Measurements from ENCODE around the gene HES1.
"Not testable (repeated sequence)": the region's sequence is repeated elsewhere in the genome, so short reads cannot be mapped to it uniquely, and the experiment has no call there.

The HES1 gene, protein sequence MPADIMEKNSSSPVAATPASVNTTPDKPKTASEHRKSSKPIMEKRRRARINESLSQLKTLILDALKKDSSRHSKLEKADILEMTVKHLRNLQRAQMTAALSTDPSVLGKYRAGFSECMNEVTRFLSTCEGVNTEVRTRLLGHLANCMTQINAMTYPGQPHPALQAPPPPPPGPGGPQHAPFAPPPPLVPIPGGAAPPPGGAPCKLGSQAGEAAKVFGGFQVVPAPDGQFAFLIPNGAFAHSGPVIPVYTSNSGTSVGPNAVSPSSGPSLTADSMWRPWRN

DNA sequence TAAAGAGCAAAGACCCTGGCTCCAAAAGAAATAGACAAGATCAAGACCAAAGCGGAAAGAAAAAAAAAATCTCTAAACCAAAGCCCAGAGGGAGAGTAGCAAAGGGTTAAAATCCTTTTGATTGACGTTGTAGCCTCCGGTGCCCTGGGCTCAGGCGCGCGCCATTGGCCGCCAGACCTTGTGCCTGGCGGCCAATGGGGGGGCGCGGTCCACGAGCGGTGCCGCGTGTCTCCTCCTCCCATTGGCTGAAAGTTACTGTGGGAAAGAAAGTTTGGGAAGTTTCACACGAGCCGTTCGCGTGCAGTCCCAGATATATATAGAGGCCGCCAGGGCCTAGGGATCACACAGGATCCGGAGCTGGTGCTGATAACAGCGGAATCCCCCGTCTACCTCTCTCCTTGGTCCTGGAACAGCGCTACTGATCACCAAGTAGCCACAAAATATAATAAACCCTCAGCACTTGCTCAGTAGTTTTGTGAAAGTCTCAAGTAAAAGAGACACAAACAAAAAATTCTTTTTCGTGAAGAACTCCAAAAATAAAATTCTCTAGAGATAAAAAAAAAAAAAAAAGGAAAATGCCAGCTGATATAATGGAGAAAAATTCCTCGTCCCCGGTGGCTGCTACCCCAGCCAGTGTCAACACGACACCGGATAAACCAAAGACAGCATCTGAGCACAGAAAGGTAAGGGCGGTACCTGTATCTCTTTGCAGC lies at the start of gene HES1:
TSS of gene HES1 (plus strand) at position 343 of the 713 bp plus-strand sequence. CDS start at position 576, 233 bp downstream.
- DNase-seq (ENCODE audit: low read depth), result no peak

DNA sequence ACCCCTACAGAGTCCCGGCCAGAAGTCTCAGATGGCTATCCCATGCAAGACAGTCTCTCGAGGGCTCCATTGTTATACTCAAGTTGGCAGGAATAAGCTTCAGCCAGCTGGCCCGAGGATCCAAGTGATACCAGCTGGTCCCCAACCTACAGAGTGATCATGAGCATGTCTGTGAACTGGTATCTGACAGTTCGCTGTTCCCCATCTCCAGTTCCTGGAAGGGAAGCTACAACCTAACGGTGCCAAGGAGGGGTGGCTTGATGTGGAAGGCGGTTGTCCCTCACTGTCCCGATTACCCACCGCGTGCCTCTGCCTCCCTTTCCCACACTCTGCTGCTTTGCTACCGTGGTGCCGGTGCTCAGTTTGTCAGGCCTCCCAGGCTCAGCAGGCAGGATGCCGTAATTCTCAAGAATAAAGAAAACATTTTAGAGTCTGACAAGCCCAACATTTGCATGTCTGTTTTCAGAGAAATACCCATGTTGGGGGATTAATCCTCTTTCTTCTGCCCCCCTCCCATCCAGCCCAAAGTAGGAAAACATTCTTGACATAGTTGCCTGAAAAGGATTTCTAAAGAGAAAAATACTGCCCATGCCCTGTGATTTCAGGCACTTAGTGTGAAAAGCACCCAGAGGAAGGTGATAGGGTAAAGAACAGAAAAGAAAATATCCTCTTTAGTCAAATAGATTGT lies 49.4 kb upstream of the HES1 start:
- no peak for DNase-seq (ENCODE audit: low read depth)

DNA sequence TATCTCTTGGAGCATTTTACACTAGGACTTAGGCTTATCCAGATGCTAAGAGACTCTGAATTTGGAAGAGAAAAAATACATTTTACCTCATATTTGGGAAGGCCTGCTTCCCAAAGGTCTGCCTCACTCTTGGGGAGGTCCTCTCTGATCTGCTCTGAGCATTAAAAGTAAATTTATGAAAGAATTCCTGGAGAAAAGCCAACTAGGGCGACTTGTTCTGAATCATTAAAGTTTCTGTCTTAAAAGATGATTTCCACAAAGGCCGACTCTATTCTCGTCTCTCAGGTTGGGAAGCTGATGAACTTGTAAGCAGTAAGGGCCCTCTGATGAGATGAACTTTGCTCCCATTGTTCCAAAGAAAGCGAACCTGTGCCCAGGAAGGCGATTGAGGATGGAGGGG lies 48.7 kb upstream of the HES1 start:
- DNase-seq (ENCODE audit: low read depth), result no peak

DNA sequence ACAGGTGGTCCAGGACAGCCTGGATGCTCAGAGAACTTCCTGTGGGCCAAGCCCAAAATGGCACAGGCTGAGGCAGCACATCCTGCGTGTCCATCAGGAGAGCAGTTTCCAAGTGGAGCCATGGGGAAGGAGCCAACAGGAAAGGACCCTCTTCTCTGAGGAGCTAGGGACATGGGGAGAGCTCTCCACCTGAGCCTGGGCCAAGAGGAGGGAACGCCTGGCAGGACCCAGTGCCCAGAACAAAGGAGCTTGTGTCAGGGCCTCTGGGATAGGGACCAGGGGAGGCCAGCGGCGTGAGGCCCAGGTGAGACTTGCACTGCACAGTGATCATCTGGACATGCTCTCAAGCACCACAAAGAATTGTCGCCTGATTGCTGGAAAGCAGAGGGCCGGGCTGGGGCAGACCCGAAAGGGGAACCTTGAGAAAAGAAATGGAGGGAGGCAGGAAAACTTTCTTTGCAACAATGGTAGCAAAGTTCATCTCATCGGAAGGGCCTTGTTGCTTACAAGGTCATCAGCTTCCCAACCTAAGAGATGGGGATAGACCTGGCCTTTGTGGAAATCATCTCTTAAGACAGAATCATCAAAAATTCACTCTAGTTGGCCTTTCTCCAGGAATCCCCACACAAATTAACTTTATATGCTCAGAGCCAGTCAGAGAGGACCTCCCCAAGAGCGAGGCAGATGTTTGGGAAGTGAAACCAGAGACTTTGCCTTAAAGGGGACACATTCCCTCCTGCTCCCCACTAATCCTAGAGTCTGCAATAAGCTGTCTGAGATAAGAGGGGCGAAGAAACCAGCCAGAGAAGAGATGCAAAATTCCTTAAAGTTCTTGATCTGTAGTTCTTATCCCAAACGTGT lies 47.7 kb upstream of the HES1 start:
- DNase-seq (ENCODE audit: low read depth), result no peak

DNA sequence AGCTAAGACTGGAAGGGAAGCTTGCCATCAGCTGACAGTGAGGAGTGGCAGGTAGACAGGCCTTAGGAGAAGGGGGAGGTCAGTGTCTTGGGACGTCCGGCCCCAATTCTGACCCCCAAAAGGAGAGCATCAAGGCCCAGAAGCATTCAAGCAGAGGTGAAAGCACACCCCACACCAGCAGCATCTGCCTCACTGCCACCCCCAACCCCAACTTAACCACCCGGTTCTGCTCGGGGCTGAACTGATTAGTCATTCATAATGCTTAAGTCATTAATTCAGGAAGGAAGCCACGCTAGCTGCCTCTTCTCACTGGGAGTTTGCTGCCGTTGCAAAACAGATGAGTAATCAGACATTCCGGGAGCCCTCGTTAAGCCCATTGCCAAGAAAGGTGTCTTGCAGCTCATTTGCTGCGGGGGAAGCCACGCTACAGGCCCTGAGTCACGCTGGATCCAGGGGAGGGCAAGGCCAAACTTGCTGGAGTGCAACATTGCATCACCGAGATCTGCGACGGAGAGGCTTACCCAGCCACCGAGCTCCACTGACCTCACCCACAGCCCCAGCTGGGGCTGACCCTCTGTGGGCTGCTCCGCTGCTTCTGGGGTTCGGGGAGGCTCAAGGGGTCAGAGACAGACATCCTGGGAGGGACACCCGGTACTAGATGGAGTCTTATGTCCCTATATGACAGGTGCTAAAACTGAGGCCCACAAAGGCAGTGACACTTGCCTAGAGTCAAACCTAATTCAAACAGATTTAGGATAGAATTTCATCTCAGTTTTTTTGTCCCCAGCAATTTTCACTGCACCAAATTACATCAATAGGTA lies 46.4 kb upstream of the HES1 start:
- no peak for DNase-seq (ENCODE audit: low read depth)

DNA sequence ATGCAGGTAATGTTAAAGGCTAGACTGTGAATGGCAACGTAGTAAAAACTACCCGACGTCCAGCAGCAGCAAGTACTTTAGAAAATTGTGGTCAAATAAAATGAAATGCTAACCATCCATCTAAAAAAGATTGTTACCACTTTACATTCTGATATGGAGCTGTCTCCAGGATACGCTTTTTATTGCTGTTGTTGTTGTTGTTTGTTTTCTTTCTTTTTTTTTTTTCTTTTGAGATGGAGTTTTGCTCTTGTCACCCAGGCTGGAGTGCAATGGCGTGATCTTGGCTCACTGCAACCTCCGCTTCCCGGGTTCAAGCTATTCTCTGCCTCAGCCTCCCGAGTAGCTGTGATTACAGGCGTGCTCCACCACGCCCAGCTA lies 45.8 kb upstream of the HES1 start:
- not testable (repeated sequence) for DNase-seq (ENCODE audit: low read depth)

DNA sequence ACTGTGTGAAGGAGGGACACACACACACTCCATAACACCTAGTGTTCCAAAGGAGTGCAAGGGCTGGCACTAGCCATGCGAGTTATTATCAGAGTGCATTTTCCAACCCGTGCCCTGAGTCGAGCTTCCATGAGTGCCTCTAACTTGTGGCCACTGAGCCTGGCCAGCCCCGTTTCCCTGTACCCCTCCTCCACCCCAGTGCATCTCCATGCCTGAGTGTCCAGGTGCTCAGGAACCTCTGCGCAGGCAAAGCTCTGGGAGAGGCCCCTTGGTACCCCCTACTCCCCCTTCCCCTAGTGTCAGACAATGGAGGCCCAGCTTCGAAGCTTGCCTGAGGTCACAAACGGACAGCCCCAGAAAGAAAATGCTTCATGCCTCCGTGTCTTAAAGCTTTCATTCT lies 45.2 kb upstream of the HES1 start:
- no peak for DNase-seq (ENCODE audit: low read depth)

DNA sequence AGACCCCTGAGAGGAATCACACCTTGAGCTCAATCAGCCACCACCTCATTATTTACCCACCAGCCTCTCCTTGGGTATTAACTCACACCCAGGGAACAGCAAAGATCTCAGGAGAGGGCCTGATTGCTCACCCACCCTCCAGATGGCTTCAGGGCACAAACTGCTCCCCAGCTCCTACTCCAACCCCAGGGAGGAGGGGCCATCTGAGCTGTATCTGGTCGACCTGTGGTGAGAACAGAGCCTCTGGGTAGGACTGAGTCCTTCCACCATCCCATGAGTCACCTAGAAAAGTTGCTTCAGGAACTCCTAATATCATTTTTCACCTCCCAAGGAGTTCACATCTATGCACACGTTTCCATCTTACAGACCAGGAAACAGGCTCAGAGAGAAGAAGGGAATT lies 44.8 kb upstream of the HES1 start:
- DNase-seq (ENCODE audit: low read depth), result no peak

DNA sequence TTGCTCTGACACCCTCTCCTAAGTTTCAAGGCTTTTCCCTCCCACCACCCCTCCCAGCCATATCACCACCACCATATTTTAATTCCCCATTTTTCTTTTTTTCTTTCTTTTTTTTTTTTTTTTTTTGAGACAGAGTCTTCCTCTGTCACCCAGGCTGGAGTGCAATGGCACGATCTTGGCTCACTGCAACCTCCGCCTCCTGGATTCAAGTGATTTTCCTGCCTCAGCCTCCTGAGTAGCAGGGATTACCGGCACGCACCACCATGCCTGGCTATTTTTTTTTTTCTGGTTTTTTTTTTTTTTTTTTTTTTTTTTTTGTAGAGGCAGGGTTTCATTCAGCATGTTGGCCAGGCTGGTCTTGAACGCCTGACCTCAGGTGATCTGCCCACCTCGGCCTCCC lies 44.1 kb upstream of the HES1 start:
- not testable (repeated sequence) for DNase-seq (ENCODE audit: low read depth)

DNA sequence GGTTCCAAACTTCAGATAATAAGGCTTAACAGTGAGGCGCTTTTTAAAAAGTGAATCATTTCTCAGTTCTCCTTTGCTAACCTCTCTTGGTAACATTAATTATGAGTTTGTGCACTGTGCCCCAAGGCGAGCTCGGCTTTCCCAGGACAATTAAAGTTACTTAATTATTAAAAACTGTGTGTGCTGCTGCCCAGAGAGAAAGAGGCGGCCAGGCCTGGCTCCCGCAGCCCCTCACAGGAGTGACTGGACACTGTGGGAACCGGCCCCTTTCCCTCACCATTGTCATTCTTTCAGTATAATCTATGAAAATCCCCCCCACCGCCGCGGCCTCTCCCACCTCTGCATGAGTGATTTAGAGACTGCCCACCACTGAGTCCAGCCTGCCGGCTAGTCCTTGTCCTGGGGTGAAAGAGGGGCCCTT lies 43.1 kb upstream of the HES1 start:
- no peak for DNase-seq (ENCODE audit: low read depth)

DNA sequence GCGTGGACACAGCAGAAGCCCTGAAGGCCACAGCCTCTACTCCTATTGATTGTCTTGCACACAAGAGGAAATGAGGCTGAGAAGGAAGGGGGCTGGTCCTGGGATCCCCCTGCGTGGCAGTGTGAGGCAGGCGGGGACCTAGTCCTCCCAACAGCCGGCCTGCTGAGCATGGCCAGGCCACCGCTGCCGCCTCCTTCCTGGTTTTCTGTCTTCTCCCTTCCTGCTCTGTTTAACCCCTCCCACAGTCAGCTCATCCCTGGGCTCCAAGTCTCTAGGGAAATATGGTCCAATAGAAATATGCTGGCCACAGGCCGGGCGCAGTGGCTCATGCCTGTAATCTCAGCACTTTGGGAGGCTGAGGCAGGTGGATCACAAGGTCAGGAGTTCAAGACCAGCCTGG lies 42.1 kb upstream of the HES1 start:
- no peak for DNase-seq (ENCODE audit: low read depth)

DNA sequence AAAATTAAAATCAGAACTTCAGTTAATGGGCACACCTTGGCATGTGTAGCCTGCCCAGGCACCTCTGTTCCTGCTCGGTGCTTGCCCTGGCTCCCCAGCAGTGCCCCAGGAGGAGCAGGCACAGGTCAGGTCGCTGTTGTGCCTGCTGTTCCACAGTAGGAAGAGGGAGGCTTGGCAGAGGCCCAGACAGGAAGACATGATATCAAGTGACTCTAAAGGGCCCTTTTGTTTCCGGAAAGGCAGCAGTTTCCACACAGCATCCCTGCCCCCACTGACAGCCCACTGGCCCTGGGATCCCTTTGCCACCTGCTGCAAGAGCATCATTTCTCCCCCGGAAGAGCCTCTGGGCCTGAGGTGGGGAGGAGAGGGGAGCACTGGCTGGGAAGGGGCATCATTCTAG lies 40.5 kb upstream of the HES1 start:
- no peak for DNase-seq (ENCODE audit: low read depth)

DNA sequence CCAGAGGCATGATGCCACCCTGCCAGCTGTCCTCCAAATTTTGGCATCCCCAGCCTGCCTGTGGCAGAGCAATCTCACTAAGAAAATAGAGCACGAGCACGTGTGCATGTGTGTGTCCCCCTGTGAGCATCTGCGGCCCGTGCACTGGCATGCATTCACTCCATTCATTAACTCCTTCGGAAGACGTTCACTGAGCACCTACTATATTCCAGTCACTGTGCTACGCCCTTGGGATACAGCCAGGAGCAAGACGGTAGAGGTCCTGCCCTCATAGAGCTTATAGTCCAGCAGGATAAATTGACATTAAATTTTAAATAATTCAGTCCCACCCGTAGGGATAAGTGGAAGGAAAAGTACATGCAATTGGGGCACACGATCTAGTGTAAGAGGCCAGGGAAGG lies 40.0 kb upstream of the HES1 start:
- no peak for DNase-seq (ENCODE audit: low read depth)

DNA sequence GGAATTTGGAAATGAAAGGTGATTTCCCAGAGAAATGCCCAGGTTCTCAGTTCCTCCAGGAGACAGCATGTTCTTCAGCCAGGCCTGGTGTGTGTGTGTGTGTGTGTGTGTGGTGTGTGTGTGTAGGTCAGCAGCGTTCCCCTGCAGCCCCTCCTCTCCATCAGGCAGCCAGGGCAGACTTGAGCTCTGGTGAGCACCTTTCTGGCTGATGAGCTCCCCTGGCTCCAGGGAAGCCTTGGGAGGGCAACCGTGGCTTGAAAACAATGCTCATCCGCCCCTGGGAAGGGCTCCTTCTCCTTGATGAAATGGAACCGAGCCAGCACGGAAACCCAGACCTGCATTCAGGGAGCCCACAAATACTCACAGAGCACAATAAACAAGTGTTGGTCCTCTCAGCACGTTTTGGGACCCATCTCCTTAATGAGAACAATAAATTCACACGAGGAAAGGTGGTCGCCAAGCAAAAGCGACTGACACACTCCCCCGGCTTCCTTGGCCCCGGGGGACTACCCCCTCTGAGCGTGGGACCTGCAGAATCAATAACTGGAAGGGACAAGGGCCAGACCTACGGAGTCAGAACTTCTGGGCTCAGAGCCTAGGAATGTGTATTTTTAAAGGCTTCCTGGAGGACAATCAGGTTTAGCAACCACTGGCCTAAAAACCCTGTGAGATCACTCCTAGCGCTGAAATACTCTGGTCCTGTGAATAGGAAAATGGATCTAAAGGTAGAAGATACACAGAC lies 38.6 kb upstream of the HES1 start:
- DNase-seq (ENCODE audit: low read depth), result no peak

DNA sequence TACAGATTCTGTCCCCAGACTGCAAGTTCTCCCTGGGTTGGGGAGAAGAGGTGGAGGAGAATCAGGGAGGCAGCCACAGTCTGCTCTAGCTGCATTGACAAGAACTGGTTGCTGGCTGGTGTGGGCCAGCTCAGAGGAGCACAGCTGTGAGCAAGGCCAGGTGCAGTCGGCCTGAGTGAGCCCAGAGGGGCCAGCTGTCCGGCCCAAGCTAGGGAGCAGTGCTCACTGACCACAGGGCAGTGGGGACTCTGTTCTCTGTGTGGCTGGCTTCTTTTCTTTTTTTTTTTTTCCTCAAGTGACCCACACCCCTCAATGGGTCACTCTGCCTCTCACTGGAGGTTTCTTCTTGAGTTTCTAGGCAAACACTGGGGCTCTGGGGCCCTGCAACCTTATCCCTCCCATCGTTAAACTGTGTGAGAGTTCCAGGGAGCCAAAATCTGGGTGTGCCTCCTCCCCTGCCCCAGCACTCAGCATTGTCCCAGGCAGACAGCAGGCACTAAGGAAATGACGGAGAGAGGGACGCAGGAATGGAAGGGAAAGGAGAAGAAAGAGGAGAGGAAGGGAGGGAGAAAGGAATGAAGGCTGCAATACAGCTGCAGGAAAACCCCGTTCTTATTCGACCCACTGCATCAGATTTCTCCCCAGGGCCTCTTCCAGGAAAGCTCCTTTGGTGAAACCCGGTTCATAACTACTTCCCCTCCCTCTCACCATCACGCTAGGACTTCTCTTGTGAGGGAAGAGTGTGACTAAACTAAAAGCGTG lies 37.7 kb upstream of the HES1 start:
- no peak for DNase-seq (ENCODE audit: low read depth)

DNA sequence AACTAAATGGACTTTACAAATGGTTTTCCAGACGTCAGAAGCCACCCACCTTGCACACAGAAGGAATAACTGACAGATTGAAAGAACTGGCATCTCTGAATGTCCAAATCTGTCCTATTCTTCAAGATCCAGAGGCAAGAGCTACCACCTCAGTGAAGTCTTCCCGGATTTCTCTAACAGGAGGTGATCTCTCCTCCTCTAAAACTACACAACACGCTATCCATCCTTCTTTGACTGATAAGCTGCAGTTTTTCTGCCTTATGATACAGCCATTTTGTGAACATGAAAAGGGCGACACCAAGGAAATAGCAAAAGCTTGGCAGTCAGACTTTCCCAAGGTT lies 37.1 kb upstream of the HES1 start:
- no peak for DNase-seq (ENCODE audit: low read depth)

DNA sequence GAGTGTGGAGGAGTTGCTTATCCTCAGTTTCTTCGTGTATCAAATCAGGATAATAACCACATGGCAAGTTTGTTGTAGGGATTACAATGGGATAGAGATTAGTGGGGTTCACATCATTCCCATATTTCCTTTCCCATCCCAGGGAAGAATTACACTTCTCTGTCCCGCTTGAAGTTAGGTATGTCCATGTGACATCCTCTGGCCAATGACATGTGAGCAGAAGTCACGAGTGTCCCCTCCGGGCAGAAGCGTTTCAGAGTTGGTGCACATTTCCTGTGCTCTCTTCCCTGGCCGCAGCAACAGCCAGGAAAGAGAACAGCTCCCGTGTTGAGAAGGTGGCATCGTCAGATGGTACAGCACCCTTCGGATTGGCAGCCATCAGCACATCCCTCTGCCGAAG lies 36.7 kb upstream of the HES1 start:
- DNase-seq (ENCODE audit: low read depth), result no peak

DNA sequence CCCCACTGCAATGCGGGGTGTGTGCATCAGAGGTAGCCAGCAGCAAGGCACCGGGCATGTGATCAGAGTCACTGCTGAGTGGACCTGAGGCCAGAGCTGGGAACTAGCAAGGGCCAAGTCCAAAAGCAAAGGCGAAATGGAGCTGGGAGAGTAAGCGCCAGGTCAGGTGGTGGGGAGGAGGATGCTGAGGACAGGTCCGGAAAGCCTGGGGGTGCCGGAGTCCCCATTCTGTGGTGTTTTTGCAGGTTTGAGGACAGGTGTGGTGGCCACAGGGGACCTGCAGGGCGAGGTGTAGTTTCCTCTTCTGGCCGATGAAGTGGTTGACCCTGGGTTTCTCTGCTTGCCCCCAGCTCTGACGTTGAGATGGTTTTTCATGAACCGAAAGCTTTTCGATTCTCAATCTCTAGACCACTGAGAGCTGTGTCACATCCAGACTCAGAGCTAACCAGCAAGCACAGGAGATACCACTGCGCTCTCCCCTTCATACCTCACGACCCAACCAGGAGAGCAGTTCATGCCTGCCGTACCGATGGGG lies 35.0 kb upstream of the HES1 start:
- no peak for DNase-seq (ENCODE audit: low read depth)

DNA sequence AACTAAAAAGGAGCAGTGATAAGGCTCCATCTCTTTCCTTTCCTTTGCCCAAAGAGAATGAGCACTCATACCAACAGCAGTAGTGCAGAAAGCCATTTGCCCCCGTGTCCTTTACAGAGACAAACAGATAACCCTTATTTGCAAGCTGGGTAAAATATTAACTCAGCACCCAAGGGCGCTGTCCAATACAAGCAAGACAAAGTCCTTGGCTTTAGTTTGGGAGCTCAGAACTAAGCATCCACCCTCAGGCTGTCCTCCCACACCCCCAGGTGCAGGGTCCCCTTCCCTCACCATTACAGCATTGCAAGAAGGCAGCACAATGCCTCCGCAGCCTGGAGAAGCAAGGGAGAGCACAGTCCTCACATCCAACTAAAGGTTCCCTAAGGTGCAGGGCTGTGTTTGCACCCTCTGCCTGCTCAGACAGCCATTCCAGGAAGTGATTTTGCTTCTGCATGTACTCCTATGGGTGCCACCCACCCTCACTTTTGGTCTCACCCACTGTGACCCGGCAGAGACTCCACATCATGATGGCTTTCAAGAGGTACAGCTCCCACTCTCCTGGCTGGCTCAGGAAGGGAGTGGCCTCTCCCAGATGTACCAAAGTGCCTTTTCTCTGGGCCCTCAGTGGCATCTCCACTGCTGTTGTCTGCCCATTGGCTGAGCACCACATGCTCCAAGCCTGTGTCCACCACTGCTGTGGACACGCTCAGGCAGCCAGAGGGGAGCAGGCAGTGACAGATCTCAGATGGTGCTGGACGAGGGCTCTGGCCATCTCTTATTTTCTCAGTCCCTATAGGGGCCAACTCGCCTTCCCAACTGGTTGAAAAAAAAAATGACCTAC lies 34.1 kb upstream of the HES1 start:
- no peak for DNase-seq (ENCODE audit: low read depth)
